Dendritic cell treated with granulocyte-macrophage colony-stimulating factor and Interleukin-4, amounts not matched to agents 40 ng/mL and 50 ng/mL, for 4 days (primary cell): Measurements from ENCODE around the gene PPIF.
A peak's percentile ranks its signal among the peaks of the same experiment; 100 is the strongest.

ENCODE experiments used
- H3K27ac Mint-ChIP-seq: one replicate; pipeline ENCODE4 v1.8.0; 2022; ENCODE audit warnings: mild to moderate bottlenecking, mixed read lengths
- H3K27me3 Mint-ChIP-seq: one replicate; pipeline ENCODE4 v1.8.0; 2022; ENCODE audit warnings: mild to moderate bottlenecking, mixed read lengths
- H3K36me3 Mint-ChIP-seq: one replicate; pipeline ENCODE4 v1.8.0; 2022; ENCODE audit warnings: low read depth, mixed read lengths
- H3K4me1 Mint-ChIP-seq: one replicate; pipeline ENCODE4 v1.8.0; 2022; ENCODE audit warnings: low read depth, mixed read lengths
- H3K4me3 Mint-ChIP-seq: one replicate; pipeline ENCODE4 v1.8.0; 2022; ENCODE audit warnings: mild to moderate bottlenecking, moderate library complexity, mixed read lengths
- H3K9me3 Mint-ChIP-seq: one replicate; pipeline ENCODE4 v1.8.0; 2022; ENCODE audit warnings: mixed read lengths
- intact Hi-C: fragments of 100-400 bp; cut with micrococcal nuclease; formaldehyde crosslinking; loops from one replicate; pipeline ENCODE4 v1.15.0; 2022

The PPIF gene

GRCh38 chr10:79347226-79347893, at the start of gene PPIF:
PPIF (plus strand) TSS chr10:79347469; CDS start chr10:79347549, 80 bp downstream.
- peak within 1 kb of the TSS; percentile 86 for H3K4me3 Mint-ChIP-seq
- intact Hi-C loops, result loop anchor here (2.0 kb wide), 1 partner anchor 53 kb away; no protein-coding TSS in a partner anchor
- H3K9me3 Mint-ChIP-seq, result no peaks in the 10 kb centered on the region
- peaks cover 87% of the 10 kb centered on the region for H3K4me1 Mint-ChIP-seq
- H3K36me3 Mint-ChIP-seq, result peaks cover 50% of the 10 kb centered on the region
- H3K27ac Mint-ChIP-seq, result peak within 1 kb of the TSS; percentile 95
- peaks cover 3% of the 10 kb centered on the region for H3K27me3 Mint-ChIP-seq

GRCh38 chr10:79298403-79299244, 48.6 kb upstream of the PPIF start:
- Mint-ChIP-seq H3K9me3 (no peaks in the 10 kb centered on the region), H3K27ac (peak overlapping the region; percentile 21), H3K4me1 (peaks cover 70% of the 10 kb centered on the region), H3K36me3 (peaks cover 88% of the 10 kb centered on the region), H3K4me3 (no peak overlapping the region), H3K27me3 (no peaks in the 10 kb centered on the region)
- intact Hi-C loops, result no loop called here

GRCh38 chr10:79299397-79300241, 47.6 kb upstream of the PPIF start:
- Mint-ChIP-seq H3K27ac (peak overlapping the region; percentile 42), H3K36me3 (peaks cover 98% of the 10 kb centered on the region), H3K4me1 (peaks cover 60% of the 10 kb centered on the region), H3K9me3 (no peaks in the 10 kb centered on the region), H3K27me3 (no peaks in the 10 kb centered on the region), H3K4me3 (no peak overlapping the region)
- intact Hi-C loops, result no loop called here

GRCh38 chr10:79300711-79301110, 46.6 kb upstream of the PPIF start:
- Mint-ChIP-seq H3K27ac (no peak overlapping the region), H3K4me1 (peaks cover 49% of the 10 kb centered on the region), H3K36me3 (peaks cover 100% of the 10 kb centered on the region), H3K27me3 (no peaks in the 10 kb centered on the region), H3K4me3 (no peak overlapping the region), H3K9me3 (no peaks in the 10 kb centered on the region)
- intact Hi-C loops, result no loop called here

- peaks cover 100% of the 10 kb centered on the region for H3K36me3 Mint-ChIP-seq
- no peaks in the 10 kb centered on the region for H3K9me3 Mint-ChIP-seq
- H3K4me1 Mint-ChIP-seq, result peaks cover 38% of the 10 kb centered on the region
- H3K4me3 Mint-ChIP-seq, result no peak overlapping the region
- H3K27me3 Mint-ChIP-seq, result no peaks in the 10 kb centered on the region
- intact Hi-C loops, result no loop called here
- H3K27ac Mint-ChIP-seq, result no peak overlapping the region
Measured at GRCh38 chr10:79301754-79302530, 45.3 kb upstream of the PPIF start.

- H3K36me3 Mint-ChIP-seq, result peaks cover 100% of the 10 kb centered on the region
- no peaks in the 10 kb centered on the region for H3K9me3 Mint-ChIP-seq
Measured at GRCh38 chr10:79303631-79304478, 43.4 kb upstream of the PPIF start.

GRCh38 chr10:79304479-79305087, 42.7 kb upstream of the PPIF start:
- H3K27me3 Mint-ChIP-seq, result no peaks in the 10 kb centered on the region
- H3K4me3 Mint-ChIP-seq, result no peak overlapping the region
- intact Hi-C loops, result no loop called here
- no peak overlapping the region for H3K27ac Mint-ChIP-seq
- peaks cover 36% of the 10 kb centered on the region for H3K4me1 Mint-ChIP-seq
- H3K9me3 Mint-ChIP-seq, result no peaks in the 10 kb centered on the region
- H3K36me3 Mint-ChIP-seq, result peaks cover 100% of the 10 kb centered on the region

More at GRCh38 chr10:79303631-79304478, 43.4 kb upstream of the PPIF start:
- H3K27me3 Mint-ChIP-seq, result no peaks in the 10 kb centered on the region
- intact Hi-C loops, result no loop called here
- peaks cover 36% of the 10 kb centered on the region for H3K4me1 Mint-ChIP-seq
- H3K27ac Mint-ChIP-seq, result no peak overlapping the region
- no peak overlapping the region for H3K4me3 Mint-ChIP-seq

- no peaks in the 10 kb centered on the region for H3K9me3 Mint-ChIP-seq
- peaks cover 33% of the 10 kb centered on the region for H3K4me1 Mint-ChIP-seq
- H3K36me3 Mint-ChIP-seq, result peaks cover 100% of the 10 kb centered on the region
- H3K27me3 Mint-ChIP-seq, result no peaks in the 10 kb centered on the region
- H3K4me3 Mint-ChIP-seq, result no peak overlapping the region
- no peak overlapping the region for H3K27ac Mint-ChIP-seq
- intact Hi-C loops, result no loop called here
Measured at GRCh38 chr10:79305515-79305914, 41.8 kb upstream of the PPIF start.

GRCh38 chr10:79305988-79306387, 41.3 kb upstream of the PPIF start:
- peaks cover 100% of the 10 kb centered on the region for H3K36me3 Mint-ChIP-seq
- H3K4me3 Mint-ChIP-seq, result no peak overlapping the region
- H3K4me1 Mint-ChIP-seq, result peaks cover 35% of the 10 kb centered on the region
- H3K27me3 Mint-ChIP-seq, result no peaks in the 10 kb centered on the region
- H3K9me3 Mint-ChIP-seq, result no peaks in the 10 kb centered on the region
- no peak overlapping the region for H3K27ac Mint-ChIP-seq
- intact Hi-C loops, result no loop called here

GRCh38 chr10:79306644-79307220, 40.5 kb upstream of the PPIF start:
- no peak overlapping the region for H3K4me3 Mint-ChIP-seq
- H3K27ac Mint-ChIP-seq, result no peak overlapping the region
- peaks cover 35% of the 10 kb centered on the region for H3K4me1 Mint-ChIP-seq
- H3K27me3 Mint-ChIP-seq, result no peaks in the 10 kb centered on the region
- no peaks in the 10 kb centered on the region for H3K9me3 Mint-ChIP-seq
- intact Hi-C loops, result no loop called here
- H3K36me3 Mint-ChIP-seq, result peaks cover 100% of the 10 kb centered on the region

GRCh38 chr10:79308016-79308415, 39.3 kb upstream of the PPIF start:
- no peaks in the 10 kb centered on the region for H3K9me3 Mint-ChIP-seq
- H3K36me3 Mint-ChIP-seq, result peaks cover 100% of the 10 kb centered on the region
- intact Hi-C loops, result no loop called here
- H3K4me1 Mint-ChIP-seq, result peaks cover 35% of the 10 kb centered on the region
- no peak overlapping the region for H3K27ac Mint-ChIP-seq
- no peaks in the 10 kb centered on the region for H3K27me3 Mint-ChIP-seq
- no peak overlapping the region for H3K4me3 Mint-ChIP-seq
